ENCODE results near the gene RBM45. TPM values are rescaled to one million over a fixed set of nuclear protein-coding genes. Genes with fewer than 3 reads are reported as not detected.
A peak's percentile ranks its signal among the peaks of the same experiment; 100 is the strongest.

Gene RBM45
- total RNA-seq, 2 donors from 2014 or later, result 4.9 to 12.3 TPM

DNA sequence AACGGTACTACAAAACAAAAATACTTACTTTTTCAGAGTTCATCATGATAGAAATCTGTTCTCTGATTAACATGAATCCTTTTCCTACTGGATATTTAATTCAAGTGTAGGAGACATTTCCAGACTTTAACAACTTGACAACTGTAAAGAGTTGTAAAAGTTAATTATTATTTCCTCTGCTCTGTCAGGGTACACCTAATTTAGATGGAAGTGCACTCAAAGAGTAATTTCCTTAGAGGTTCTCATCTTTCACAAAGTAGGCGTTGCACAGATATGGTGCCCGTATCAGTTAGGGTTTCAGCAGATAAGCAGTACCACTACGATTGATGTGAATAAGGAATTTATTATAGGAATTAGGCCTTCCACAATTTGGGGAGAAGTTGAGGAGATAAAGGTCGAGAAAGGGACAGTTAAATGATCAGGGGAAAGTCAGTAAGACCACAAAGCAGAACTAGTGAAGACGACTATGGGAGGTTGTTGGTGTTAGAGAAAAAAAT lies 23.4 kb upstream of the RBM45 start:
- ATAC-seq (no peak), DNase-seq (ENCODE audit: low spot score in 2 of 2) (no peak)
- Mint-ChIP-seq H3K27ac (no peak overlapping the region), H3K9me3 (no peaks in the 10 kb centered on the region), H3K36me3 (no peaks in the 10 kb centered on the region)

DNA sequence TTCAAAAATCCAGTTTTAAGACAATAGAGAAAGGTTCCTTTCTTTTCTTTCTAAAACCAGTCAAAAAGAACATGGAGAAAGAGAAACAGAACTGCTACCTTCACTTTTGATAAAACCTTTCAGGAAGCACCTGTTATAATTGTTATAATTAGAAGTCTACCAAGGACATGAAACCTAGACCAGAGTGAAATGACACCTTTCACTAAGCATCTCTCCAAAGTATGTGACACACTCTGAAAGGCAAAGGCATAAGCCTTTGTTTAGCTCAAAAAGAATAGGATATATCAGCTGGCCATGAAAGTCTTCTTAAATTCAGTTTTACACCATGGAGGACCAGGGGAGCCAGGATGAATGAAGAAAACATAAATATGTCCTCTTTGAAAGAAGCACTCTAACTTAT lies 18.8 kb upstream of the RBM45 start:
- Mint-ChIP-seq H3K36me3 (no peaks in the 10 kb centered on the region), H3K27ac (no peak overlapping the region), H3K9me3 (no peaks in the 10 kb centered on the region)
- no peak for ATAC-seq
- no peak for DNase-seq (ENCODE audit: low spot score in 2 of 2)

- no peak for DNase-seq (ENCODE audit: low spot score in 2 of 2)
- ATAC-seq, result no peak
- H3K9me3 Mint-ChIP-seq, result no peaks in the 10 kb centered on the region
- no peaks in the 10 kb centered on the region for H3K36me3 Mint-ChIP-seq
- H3K27ac Mint-ChIP-seq, result no peak overlapping the region
Observed at GRCh38 chr2:178101321-178102079, 10.7 kb upstream of the RBM45 start.

- DNase-seq (ENCODE audit: low spot score in 2 of 2), result no peak
- H3K36me3 Mint-ChIP-seq, result no peaks in the 10 kb centered on the region
- H3K9me3 Mint-ChIP-seq, result no peaks in the 10 kb centered on the region
- H3K27ac Mint-ChIP-seq, result no peak overlapping the region
- ATAC-seq, result no peak
Observed at GRCh38 chr2:178105566-178105965, 6.7 kb upstream of the RBM45 start.

DNA sequence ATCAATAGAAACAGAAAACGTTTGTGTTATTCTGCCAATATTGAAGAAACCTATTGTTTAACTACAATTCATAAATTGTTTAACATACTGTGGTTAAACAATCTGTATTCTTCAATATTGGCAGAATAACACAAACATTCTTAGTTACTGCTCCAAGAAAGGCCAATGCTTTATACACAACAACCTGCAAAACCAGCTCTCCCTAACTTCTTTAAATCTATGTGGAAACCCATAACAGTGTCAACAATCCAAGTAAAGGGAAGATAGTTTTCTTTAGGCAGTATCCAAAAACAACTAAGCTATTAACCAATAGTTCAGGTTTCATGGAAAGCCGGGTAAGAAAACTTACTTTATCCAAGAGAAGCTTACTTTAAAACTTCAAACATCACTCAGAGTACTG lies 6.2 kb upstream of the RBM45 start:
- Mint-ChIP-seq H3K27ac (no peak overlapping the region), H3K9me3 (no peaks in the 10 kb centered on the region), H3K36me3 (no peaks in the 10 kb centered on the region)
- no peak for ATAC-seq
- no peak for DNase-seq (ENCODE audit: low spot score in 2 of 2)

DNA sequence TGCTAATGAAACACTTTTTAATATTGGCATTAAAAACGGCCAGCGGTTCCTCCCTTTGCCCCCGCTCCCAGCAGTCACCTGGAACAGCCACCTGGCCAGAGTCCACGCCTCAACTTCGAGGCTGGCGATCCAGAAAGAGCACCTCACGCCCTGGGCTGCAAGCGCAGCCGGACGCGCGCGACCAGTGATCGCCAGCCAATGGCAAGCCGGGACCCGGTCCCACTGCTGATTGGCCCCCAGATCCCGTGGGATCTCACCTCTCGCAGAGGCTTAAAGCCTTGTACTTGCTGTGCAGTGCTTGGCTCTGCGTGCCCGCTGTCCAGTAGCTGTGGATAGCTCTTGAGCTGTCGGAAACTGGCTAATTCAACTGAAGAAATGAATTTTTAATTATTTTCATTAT lies 4.1 kb upstream of the RBM45 start:
- Mint-ChIP-seq H3K36me3 (peaks cover 0 to 9% of the 10 kb centered on the region in 2 donors), H3K27ac (no peak overlapping the region), H3K9me3 (peaks cover 0 to 5% of the 10 kb centered on the region in 2 donors)
- DNase-seq (ENCODE audit: low spot score in 2 of 2) (no peak), ATAC-seq (no peak)

GRCh38 chr2:178109813-178110212 lies 2.4 kb upstream of the RBM45 start:
- peaks cover 0 to 5% of the 10 kb centered on the region in 2 donors for H3K9me3 Mint-ChIP-seq
- no peak for DNase-seq (ENCODE audit: low spot score in 2 of 2)
- no peak for ATAC-seq
- H3K36me3 Mint-ChIP-seq, result peaks cover 0 to 9% of the 10 kb centered on the region in 2 donors
- H3K27ac Mint-ChIP-seq, result no peak overlapping the region

DNA sequence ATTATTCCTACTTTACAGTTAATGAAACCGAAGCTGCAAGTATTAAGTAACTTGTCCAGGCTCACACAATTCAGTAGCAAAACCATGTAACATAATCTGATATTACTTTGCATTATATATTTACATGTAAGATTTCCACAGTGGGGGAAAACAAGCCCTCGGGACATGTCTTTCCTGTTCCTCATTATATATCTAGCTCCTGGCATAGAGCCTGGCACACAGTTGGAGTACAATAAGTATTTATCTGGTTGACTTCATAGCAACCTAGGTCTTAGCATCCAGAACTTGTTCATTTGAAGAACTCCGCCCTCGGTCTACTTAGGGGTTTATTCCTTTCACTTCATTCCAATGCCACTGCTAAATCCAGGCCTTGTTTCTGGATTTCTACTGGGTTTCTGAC lies 1.6 kb upstream of the RBM45 start:
- no peak for ATAC-seq
- peaks cover 0 to 9% of the 10 kb centered on the region in 2 donors for H3K36me3 Mint-ChIP-seq

GRCh38 chr2:178111743-178112142 lies 494 bp upstream of the RBM45 start:
- H3K9me3 Mint-ChIP-seq, result peaks cover 0 to 5% of the 10 kb centered on the region in 2 donors
- peak overlapping the region in 1 of 2 donors; percentile 93 for H3K27ac Mint-ChIP-seq
- DNase-seq (ENCODE audit: low spot score in 2 of 2), result no peak
- H3K36me3 Mint-ChIP-seq, result peaks cover 0 to 9% of the 10 kb centered on the region in 2 donors
- peak in 1 of 2 donors; percentile 9 for ATAC-seq

More for the DNA sequence above, 1.6 kb upstream of the RBM45 start:
- peaks cover 0 to 5% of the 10 kb centered on the region in 2 donors for H3K9me3 Mint-ChIP-seq
- H3K27ac Mint-ChIP-seq, result no peak overlapping the region
- DNase-seq (ENCODE audit: low spot score in 2 of 2), result no peak

- H3K9me3 Mint-ChIP-seq, result peaks cover 0 to 5% of the 10 kb centered on the region in 2 donors
- DNase-seq (ENCODE audit: low spot score in 2 of 2) (no peak), ATAC-seq (no peak)
- peak overlapping the region in 1 of 2 donors; percentile 9 for H3K27ac Mint-ChIP-seq
- H3K36me3 Mint-ChIP-seq, result peaks cover 0 to 11% of the 10 kb centered on the region in 2 donors
Observed at GRCh38 chr2:178114462-178114861, 2.2 kb downstream of the RBM45 start.

DNA sequence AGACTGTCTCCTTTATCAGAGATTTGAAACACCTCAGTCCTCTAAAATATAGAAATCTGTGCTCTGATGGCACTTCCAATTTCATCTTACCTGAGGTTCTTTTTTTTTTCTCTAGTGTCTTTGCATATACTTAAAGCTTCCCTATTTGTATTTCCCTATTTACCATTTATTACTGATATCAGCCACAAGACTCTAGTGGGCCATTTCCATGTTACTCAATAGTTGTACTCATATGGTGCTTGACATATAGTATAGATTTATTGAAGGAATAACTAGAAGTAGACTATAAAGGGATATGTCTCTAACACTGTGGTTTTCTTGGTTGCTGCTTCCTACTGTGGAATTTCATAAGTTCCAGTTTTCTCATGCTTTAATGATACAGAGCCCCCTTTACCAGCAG lies 3.0 kb downstream of the RBM45 start:
- no peak for DNase-seq (ENCODE audit: low spot score in 2 of 2)
- H3K36me3 Mint-ChIP-seq, result peaks cover 0 to 14% of the 10 kb centered on the region in 2 donors
- peaks cover 0 to 5% of the 10 kb centered on the region in 2 donors for H3K9me3 Mint-ChIP-seq
- no peak overlapping the region for H3K27ac Mint-ChIP-seq
- no peak for ATAC-seq

GRCh38 chr2:178117725-178118124 lies 5.5 kb downstream of the RBM45 start:
- no peak for DNase-seq (ENCODE audit: low spot score in 2 of 2)
- no peak overlapping the region for H3K27ac Mint-ChIP-seq
- no peaks in the 10 kb centered on the region for H3K9me3 Mint-ChIP-seq
- no peak for ATAC-seq
- H3K36me3 Mint-ChIP-seq, result peaks cover 0 to 10% of the 10 kb centered on the region in 2 donors

DNA sequence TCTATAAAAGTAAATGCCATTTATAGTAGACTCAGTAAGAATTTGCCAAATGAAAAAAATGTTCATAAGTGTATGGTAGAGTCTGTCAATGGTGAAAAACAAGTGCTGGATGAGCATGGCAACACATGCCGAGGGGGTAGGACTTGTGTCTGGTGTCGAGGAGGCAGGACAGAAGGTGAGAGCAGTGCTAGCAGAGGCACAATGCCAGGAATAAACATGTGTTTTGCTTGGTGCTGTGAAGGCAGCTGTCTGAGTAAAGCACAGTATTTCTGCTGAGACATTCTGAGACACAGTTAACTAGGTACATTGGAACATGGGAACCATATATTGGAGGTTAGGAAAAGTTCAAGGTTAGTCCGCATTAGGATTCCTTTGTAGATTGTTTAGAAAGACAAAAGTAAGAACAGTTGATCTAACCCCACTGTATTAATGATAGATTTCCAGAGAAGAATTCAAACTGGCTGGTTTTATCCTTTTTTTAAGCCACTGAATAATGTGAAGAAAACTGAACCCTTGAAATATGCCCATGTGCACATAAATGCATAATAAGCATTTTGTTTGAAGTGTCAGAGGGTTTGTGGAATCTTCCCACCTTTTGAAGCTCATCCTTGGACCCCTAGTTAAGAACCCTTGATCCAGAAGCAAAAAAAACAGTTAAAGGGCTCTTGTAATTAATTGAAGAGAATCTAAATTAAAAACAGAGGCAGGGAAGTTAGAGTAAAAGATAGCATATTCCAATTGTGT lies 7.1 kb downstream of the RBM45 start:
- peaks cover 0 to 5% of the 10 kb centered on the region in 2 donors for H3K36me3 Mint-ChIP-seq
- DNase-seq (ENCODE audit: low spot score in 2 of 2) (no peak), ATAC-seq (no peak)
- H3K9me3 Mint-ChIP-seq, result no peaks in the 10 kb centered on the region
- H3K27ac Mint-ChIP-seq, result no peak overlapping the region

DNA sequence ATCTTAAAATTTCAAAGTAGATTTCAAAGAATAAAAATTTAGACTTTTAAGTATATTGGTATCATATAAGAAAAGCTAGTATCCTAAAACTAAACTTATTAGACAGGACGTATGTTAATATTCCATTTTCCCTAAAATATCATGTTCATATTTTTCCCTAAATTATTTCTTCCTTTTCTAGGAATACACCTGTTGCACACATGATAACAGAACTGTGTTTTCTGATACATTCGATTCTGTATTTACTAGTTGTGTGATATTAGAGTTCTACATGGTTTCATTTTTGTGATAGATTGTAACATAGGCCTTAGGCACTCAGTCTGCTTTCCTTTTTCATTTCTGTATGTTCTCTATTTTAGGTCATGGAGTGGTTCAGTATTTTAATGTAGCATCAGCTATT lies 10.9 kb downstream of the RBM45 start:
- ATAC-seq (no peak), DNase-seq (ENCODE audit: low spot score in 2 of 2) (no peak)
- Mint-ChIP-seq H3K9me3 (no peaks in the 10 kb centered on the region), H3K27ac (no peak overlapping the region), H3K36me3 (peaks cover 0 to 14% of the 10 kb centered on the region in 2 donors)

DNA sequence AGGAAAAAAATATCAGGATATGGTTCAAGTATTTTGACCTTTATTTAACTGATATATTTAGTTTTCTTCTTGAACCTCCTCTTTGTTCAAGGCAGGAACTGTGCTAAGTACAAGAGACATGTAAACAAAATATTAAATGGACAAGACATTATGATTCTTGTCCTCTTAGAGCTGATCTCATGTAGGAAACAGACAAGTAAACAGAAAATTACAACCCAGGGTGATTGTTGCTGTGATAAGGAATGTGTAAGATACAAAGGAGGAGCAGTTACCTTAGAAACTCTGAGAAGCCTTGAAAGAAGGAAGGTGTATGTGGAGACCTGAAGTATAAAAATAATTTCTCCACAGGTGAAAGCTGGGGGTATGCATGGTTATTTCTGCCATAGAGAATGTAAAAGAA lies 12.9 kb downstream of the RBM45 start:
- DNase-seq (ENCODE audit: low spot score in 2 of 2) (no peak), ATAC-seq (no peak)
- Mint-ChIP-seq H3K27ac (no peak overlapping the region), H3K36me3 (peaks cover 0 to 9% of the 10 kb centered on the region in 2 donors), H3K9me3 (no peaks in the 10 kb centered on the region)

GRCh38 chr2:178125862-178126261 lies 13.6 kb downstream of the RBM45 start:
- ATAC-seq (no peak), DNase-seq (ENCODE audit: low spot score in 2 of 2) (no peak)
- peaks cover 0 to 9% of the 10 kb centered on the region in 2 donors for H3K36me3 Mint-ChIP-seq
- H3K27ac Mint-ChIP-seq, result no peak overlapping the region
- no peaks in the 10 kb centered on the region for H3K9me3 Mint-ChIP-seq

- Mint-ChIP-seq H3K9me3 (no peaks in the 10 kb centered on the region), H3K27ac (no peak overlapping the region), H3K36me3 (peaks cover 0 to 9% of the 10 kb centered on the region in 2 donors)
- ATAC-seq (no peak), DNase-seq (ENCODE audit: low spot score in 2 of 2) (no peak)
Observed at GRCh38 chr2:178128836-178129630, 16.8 kb downstream of the RBM45 start.
